HUDEP-2 (cell line): ENCODE results near the gene FTO.

Source experiments
- DNase-seq, 76 experiments: peaks; one replicate each; lab custom pipeline; 2025; ENCODE audit not compliant: unreplicated experiment in 76 of 76; lab: John Stamatoyannopoulos, UW

The FTO gene

GRCh38 chr16:54033747-54034146, 329.8 kb downstream of the FTO start:
- DNase-seq: no peak

- DNase-seq: no peak
These were observed 330.7 kb downstream of the FTO start for GRCh38 chr16:54034684-54035083.

- no peak for DNase-seq
These were observed 336.5 kb downstream of the FTO start for GRCh38 chr16:54040480-54040879.

- DNase-seq: no peak
These were observed 337.0 kb downstream of the FTO start for GRCh38 chr16:54040975-54041374.

GRCh38 chr16:54048586-54049495, 344.9 kb downstream of the FTO start:
- DNase-seq: no peak

GRCh38 chr16:54049591-54050458, 345.9 kb downstream of the FTO start:
- DNase-seq: no peak

GRCh38 chr16:54050459-54051210, 346.7 kb downstream of the FTO start:
- no peak for DNase-seq

- DNase-seq: no peak
These were observed 347.9 kb downstream of the FTO start for GRCh38 chr16:54051821-54052220.

GRCh38 chr16:54052271-54052670, 348.3 kb downstream of the FTO start:
- no peak for DNase-seq

GRCh38 chr16:54053891-54054820, 350.2 kb downstream of the FTO start:
- DNase-seq: no peak

GRCh38 chr16:54055191-54055590, 351.2 kb downstream of the FTO start:
- no peak for DNase-seq

GRCh38 chr16:54055864-54056263, 351.9 kb downstream of the FTO start:
- DNase-seq: no peak

- no peak for DNase-seq
These were observed 353.0 kb downstream of the FTO start for GRCh38 chr16:54056921-54057320.

- DNase-seq: no peak
These were observed 355.4 kb downstream of the FTO start for GRCh38 chr16:54059319-54059718.

GRCh38 chr16:54060599-54061421, 356.9 kb downstream of the FTO start:
- DNase-seq: no peak

- no peak for DNase-seq
These were observed 357.5 kb downstream of the FTO start for GRCh38 chr16:54061454-54061853.

- no peak for DNase-seq
These were observed 358.7 kb downstream of the FTO start for GRCh38 chr16:54062361-54063278.

GRCh38 chr16:54063279-54063773, 359.4 kb downstream of the FTO start:
- no peak for DNase-seq
